HG03108 (cell line): ENCODE results near the gene HSPA12A.

Experiments
- ATAC-seq: cut with Tn5 transposase; IDR thresholded peaks from one replicate; pipeline ENCODE4 v1.9.1; 2021; ENCODE audit warnings: moderate library complexity; ENCODE audit not compliant: unreplicated experiment

HSPA12A gene

DNA sequence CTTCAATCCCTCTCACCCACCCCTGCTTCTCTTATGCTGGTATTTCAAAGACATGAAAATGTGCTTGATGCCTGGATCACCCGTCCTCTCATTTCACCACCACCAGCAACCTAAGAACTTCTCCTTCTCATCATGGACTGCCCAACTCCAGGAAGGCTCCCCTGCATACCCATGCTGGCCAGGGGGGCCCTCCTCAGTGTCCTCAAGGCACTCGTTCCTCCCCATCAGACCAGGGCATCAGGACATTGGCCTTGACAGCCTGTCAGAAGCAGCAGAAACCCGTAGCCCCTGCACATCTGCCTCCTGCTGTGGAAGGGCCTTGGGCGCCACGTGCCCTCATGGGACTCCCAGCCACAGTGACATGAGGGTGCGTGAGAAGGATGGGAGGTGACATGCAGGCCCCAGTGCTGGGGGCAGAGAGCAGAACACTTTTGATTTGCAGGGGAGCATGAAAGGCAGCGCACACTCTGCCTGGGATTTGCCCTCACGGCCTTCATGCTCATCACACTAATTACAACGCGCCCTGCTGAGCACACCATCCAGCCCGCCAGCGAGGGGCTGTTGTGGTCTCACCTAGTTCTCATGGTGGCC is 1.9 kb upstream of the HSPA12A start:
- ATAC-seq, result no peak

DNA sequence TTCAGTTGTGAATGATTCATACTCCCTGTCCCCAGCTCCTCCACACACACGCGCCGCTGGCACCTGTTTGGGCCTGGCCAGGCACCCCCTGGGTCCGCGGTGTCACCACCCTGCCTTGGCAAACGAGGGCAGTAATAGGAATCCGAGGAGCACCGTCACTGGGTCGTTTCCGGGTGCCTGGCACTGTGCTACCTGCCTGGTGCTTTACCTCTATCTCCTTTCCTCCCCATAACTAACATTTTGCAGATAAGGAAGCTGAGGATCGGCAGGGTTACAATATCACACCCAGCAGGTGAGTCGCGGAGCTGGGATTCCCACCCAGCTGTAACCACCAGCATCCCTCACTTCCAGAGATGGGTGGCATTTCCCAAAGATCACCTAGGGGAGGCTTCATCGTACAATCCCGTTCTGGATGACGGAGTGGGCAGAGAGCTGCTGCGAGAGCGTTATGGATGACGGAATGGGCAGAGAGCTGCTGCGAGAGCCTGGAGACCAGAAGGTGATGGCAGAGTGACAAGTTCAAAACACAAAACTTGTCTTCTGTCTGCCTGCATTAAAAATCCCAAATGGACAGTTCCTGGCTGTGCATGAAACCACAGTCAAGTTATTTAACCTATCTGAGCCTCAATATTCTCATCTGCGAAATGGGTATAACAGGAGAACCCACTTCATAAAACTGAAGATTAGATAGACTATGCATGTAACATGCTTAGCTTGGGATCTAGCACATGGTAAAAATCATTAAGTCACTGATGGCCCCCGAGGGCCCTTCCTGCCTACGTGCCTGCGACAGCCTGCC is 1.1 kb upstream of the HSPA12A start:
- ATAC-seq, result no peak

DNA sequence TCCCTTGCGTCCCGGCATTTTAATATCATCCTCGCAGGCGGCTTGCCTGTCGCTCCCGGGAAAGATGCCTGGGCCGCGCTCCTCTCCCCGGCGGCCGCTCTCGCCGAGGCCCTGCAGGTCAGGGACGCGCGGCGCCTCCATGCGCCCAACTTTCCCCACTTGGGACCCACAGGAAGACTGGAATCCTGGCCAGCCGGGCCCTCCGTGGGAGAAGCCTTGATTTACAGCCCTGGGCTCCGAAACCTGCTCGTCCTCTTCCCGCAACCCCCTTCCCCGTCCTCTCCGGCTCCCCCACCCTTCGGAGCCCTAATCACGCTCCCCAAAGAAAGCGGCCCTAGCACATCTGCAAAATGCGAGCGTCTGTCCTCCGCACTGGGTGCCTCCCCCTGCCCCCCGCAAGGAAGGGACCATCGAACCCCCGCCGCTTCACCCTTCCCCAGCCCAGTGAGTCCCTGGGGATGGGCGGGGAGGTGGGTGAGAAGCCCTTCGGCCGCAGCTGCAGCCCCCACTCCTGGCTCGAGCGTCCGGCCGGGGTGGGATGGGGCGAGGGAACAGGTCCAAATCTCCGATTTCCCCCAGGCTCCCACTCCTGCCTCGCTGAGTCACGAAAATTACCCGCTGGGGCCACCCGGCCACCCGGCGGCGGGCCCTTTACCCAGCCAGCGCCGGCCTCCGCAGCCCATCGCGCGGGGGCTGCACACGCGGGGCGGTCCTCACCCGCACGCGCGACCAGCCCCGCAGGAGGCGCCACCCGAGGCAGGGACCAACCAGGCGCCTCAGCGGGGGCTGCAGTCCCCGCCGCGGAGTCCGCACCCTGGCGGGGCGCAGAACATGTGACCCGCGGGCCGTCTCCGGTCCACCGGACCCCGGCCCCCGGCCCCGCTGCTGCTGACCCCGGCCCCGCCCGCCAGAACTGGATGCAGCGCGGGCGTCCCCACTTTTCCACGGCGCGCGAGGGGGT is 695 bp downstream of the HSPA12A start:
- no peak for ATAC-seq

DNA sequence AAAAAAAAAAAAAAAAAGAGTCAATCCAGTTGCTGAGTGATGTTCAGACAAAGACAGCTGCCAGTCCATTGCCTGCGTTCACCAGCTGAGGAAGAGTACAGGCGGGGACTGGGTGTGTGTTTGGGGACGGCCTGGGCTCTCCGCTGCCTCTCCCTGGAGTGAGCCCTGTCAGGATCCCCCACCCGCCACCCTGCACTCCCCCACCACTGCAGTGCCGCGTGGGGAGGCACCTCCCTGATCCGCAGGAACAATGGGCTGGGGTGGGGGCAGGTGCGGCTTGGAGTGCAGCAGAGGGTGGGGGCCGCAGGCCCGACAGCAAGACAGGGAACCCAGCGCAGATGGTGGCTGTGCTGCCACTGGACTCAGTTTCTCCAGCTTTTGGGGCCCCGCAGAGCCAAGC is 1.4 kb downstream of the HSPA12A start:
- no peak for ATAC-seq

GRCh38 chr10:116738339-116738738 is 4.0 kb downstream of the HSPA12A start:
- no peak for ATAC-seq

GRCh38 chr10:116737627-116738327 is 4.6 kb downstream of the HSPA12A start:
- no peak for ATAC-seq

GRCh38 chr10:116733566-116733965 is 8.8 kb downstream of the HSPA12A start:
- no peak for ATAC-seq

DNA sequence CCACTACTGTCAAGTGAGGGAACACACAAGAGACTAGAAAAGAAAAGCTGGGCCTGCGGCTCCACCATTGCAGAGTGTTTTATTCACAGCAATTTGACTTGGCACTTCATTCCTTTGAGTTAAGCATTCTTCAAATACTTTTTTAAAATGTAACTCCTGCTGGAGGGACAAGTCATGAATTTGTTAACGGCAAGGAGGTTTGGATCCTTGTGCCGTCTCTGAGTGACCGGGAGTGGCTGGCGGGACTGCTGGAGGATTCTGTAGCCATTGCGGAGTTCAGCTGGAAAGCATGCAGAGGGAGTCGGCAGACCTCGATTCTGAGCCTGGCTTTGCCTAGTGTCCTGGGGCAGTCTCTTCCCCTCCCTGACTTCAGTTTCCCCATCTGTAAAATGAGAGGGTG is 9.8 kb downstream of the HSPA12A start:
- ATAC-seq, result no peak

DNA sequence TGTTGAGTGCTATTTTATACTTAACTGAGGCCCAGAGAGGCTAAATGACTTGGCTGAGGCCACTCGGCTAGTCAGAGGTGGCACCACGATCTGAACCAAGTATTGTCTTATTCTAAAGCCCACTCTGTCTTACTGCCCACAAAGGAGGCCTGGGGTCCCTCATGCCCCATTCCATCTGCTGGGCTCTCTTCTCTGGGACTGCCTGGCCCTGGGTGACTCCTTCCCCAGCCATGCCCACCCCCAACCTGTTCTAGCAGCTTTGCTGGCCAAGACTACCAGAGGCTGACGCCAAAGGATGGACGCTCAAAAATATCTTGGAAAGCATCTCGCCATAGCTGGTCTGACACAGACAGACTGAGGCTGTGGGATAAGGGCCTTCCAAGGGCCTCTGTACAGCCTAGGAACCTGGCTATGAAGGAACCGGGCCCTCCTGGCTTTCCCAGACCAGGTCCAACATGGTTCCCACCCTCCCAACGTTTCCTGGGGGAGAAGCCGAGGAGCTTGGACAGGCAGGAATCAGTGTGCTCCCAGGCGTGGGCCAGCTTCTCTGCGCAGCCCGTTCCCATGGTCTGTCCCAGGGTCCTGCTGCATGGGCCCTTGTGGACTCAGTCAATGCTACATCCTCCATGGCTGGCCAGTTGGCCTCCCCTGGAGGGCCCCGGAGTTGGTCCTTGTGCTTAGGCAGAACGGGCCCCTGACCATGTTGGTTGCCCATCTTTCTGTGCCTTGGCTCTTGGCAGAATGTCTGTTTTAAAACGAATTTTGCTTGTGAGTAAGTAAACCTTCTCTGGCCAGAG is 11.7 kb downstream of the HSPA12A start:
- no peak for ATAC-seq

DNA sequence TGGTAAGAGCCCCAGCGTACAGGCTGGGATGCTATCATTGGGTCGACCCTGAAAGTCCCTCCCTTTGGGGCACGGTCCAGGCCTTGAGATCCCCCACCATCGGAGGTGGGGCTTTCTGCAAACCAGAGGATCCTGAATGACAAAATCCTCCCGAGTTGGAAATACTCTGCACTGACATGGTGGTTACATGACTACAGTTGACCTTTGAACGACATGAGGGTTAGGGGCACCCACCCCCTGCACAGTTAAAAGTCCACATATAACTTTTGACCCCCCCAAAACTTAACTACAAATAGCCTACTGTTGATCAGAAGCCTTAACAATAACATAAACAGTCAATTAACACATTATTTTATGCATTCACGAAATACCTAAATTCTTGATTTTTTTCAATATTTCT is 13.1 kb downstream of the HSPA12A start:
- ATAC-seq, result no peak

GRCh38 chr10:116728526-116729096 is 13.8 kb downstream of the HSPA12A start:
- ATAC-seq, result no peak

GRCh38 chr10:116723428-116724281 is 18.7 kb downstream of the HSPA12A start:
- no peak for ATAC-seq

- no peak for ATAC-seq
Observed at GRCh38 chr10:116722736-116723427, 19.5 kb downstream of the HSPA12A start.

- no peak for ATAC-seq
Observed at GRCh38 chr10:116721547-116722392, 20.6 kb downstream of the HSPA12A start.

GRCh38 chr10:116720668-116721546 is 21.5 kb downstream of the HSPA12A start:
- ATAC-seq, result no peak

DNA sequence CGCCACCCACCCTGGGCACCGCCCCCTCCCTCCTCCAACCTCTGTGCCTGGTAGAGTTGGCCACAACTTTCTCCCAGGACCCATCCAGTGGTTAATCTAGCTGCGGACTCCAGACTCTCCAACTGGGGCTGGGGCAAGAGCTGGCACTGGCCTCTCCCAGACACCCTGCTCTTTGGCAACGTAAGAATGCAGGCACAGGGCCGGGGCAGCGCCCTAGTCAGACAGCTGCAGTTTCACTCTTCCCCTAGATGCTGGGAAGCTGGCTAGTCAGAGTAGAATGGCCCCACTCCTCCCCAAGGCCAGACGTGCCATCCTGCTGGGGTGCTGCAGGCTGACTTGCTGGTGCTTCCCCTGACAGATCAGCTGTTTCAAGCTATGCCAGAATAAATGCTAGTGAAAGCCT is 22.1 kb downstream of the HSPA12A start:
- no peak for ATAC-seq
